GM10248 (cell line): Measurements from ENCODE around the gene FKBP9.
A peak's percentile ranks its signal among the peaks of the same experiment; 100 is the strongest.

Source experiments
- CTCF ChIA-PET: fragments of 300-600 bp; sonication (Branson Sonifier 250); formaldehyde crosslinking; extraction: SDS; loops from one replicate; lab custom pipeline; 2021; ENCODE audit warnings: antibody characterized with exemption; lab: Yijun Ruan, JAX
- POLR2A ChIA-PET: fragments of 350-650 bp; sonication (Branson Sonifier 250); formaldehyde crosslinking; extraction: SDS; loops from one replicate; lab custom pipeline; 2020; ENCODE audit warnings: antibody characterized with exemption; lab: Yijun Ruan, JAX
- DNase-seq: peaks from one replicate; pipeline ENCODE4 v3.0.0; 2012; ENCODE audit errors: extremely low spot score
- TF ChIP-seq, protein P1 (sequence below): IDR thresholded peaks from 2 replicates; pipeline ENCODE4 v1.5.1; 2012; ENCODE audit warnings: mild to moderate bottlenecking, low read depth; ENCODE audit errors: extremely low read depth, missing control alignments, control extremely low read depth

FKBP9 gene

DNA sequence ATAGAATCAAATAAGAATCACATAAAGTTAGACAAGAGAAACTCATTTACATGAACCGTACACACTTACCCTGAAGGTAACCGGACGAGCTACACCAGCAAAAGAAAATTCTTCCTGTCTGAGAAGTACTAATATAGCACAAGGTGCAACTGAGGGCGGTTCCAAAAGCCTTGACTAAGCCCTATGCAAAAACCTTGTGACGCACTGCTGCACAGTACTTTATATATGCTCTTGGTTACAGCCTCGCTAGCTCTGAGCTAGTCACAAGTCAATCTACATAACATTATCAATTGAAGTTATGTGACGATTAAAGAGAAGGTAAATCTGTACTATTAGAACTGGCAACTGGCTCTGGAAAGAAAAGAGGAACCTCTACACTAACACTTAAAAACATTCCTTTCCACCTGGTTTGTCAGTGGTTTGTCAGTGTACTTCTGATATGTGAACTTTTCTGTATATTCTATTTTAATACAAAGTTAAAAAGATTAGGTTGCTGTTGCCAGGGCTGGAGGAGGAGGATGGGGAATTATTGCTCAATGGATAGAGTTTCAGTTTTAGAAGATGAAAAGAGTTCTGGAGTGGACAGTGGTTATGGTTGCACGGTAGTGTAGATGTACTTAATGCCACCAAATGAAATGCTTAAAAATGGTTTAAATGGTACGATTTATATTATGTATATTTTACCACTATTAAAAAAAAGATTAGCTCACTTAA lies 83.7 kb downstream of the FKBP9 start:
- CTCF ChIA-PET = interaction anchor here (0.8 to 3.2 kb wide), 11 partner anchors 8 to 240 kb away, joined by 3 to 20 read pairs (median 4); partner anchors contain the start of gene NT5C3A
- POLR2A ChIA-PET = interaction anchor here (0.8 to 1.5 kb wide), 4 partner anchors 10 to 73 kb away, joined by 4 to 12 read pairs (median 4); partner anchors contain the start of gene NT5C3A
- TF ChIP-seq, protein P1, sequence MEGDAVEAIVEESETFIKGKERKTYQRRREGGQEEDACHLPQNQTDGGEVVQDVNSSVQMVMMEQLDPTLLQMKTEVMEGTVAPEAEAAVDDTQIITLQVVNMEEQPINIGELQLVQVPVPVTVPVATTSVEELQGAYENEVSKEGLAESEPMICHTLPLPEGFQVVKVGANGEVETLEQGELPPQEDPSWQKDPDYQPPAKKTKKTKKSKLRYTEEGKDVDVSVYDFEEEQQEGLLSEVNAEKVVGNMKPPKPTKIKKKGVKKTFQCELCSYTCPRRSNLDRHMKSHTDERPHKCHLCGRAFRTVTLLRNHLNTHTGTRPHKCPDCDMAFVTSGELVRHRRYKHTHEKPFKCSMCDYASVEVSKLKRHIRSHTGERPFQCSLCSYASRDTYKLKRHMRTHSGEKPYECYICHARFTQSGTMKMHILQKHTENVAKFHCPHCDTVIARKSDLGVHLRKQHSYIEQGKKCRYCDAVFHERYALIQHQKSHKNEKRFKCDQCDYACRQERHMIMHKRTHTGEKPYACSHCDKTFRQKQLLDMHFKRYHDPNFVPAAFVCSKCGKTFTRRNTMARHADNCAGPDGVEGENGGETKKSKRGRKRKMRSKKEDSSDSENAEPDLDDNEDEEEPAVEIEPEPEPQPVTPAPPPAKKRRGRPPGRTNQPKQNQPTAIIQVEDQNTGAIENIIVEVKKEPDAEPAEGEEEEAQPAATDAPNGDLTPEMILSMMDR = no peak
- DNase-seq = peak; percentile 69

DNA sequence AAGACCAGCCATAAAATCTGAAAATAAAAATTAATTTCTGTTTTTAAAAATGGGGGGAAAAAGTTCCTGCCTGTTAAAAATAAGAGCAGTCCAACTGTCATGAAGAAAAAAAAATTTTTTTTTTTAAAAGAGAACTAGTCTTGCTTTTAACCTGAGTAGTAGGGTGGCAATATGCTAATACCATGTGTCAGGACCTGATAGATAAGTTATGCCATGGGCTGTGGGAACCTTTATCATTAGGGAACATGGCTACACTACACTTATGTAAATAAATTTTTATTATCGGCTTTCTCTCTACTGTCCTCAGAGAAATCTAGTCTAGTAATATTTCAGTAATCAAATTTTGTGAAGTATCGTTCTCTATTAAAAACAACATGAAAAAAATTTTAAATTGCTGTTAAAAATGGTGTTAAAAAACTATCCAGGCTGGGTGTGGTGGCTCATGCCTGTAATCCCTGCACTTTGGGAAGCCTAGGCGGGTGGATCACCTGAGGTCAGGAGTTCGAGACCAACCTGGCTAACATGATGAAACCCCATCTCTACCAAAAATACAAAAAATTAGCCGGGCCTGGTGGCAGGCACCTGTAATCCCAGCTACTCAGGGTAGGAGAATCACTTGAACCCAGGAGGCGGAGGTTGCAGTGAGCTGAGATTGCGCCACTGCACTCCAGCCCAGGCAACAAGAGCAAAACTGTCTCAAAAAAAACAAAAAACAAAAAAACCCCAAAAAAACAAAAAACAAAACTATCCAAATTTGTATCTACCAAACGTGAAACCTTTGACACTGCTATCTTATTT lies 84.6 kb downstream of the FKBP9 start:
- POLR2A ChIA-PET = no interaction called here
- TF ChIP-seq, protein P1 = no peak
- DNase-seq = no peak
- CTCF ChIA-PET = interaction anchor here (3.1 to 3.2 kb wide), 2 partner anchors 12 to 195 kb away, joined by 9 to 20 read pairs; no protein-coding TSS in a partner anchor

DNA sequence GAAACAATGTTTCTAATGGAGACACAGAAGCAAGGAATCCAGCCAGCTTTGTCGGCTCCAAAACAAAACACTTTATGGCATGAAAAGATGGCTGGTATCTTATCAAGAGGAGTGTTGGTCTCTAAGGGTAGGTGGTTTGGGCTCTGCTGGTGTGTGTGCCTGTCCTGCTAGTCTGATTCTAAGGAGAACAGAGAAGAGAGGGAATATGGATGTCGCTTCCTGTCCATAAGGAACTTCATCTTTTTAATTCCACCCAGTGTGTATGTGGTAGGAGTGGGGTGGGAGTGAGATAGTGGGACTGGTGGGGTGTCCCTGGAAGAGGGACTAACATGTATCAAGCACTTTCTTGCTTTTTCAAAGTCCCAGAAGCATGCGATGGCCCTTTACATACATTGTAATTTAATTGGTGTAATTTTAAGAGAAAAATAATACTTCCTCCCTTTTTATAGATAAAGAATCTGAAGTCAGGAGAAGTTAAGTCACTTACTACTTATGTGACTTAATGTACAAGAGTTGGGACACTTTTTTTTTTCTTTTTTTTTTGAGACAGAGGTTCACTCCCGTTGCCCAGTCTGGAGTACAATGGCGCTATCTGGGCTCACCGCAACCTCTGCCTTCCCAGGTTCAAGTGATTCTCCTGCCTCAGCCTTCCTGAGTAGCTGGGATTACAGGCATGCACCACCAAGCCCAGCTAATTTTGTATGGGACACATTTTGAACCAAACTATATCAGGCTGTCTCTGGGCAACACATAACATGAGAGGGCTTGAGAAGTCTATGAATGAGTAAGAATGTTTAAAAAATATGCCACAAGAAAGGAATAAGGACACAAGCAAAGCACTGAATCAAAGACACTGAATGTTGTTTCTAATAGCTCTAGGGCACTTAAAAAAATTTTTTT lies 86.5 kb downstream of the FKBP9 start:
- no peak for DNase-seq
- ChIA-PET POLR2A (interaction anchor here (0.6 kb wide), 2 partner anchors 10 to 13 kb away, joined by 3 to 5 read pairs; no protein-coding TSS in a partner anchor), CTCF (interaction anchor here (1.0 to 1.3 kb wide), 4 partner anchors 15 to 243 kb away, joined by 3 to 5 read pairs (median 4); no protein-coding TSS in a partner anchor)

DNA sequence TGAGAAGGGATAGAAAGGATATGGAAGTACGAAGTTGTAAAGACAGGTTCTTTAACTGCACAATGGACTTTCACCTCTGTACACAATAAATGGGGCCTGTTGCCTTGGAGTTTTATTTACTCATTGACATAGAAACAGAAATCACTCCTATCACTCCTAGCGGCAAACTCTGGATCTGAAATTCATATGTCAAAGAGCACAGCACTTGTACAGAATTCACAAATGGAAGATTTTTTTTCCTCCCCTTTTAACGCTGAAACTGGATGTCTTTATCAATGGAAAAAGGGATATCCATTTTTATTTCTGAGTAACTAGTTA lies 87.1 kb downstream of the FKBP9 start:
- ChIA-PET CTCF (interaction anchor here (1.0 to 1.3 kb wide), 4 partner anchors 15 to 244 kb away, joined by 3 to 5 read pairs (median 4); no protein-coding TSS in a partner anchor), POLR2A (interaction anchor here (0.6 kb wide), 1 partner anchor 10 kb away, joined by 3 read pairs; no protein-coding TSS in a partner anchor)
- DNase-seq = no peak
- TF ChIP-seq, protein P1 = no peak

More for the DNA sequence above, 86.5 kb downstream of the FKBP9 start:
- TF ChIP-seq, protein P1 = no peak

DNA sequence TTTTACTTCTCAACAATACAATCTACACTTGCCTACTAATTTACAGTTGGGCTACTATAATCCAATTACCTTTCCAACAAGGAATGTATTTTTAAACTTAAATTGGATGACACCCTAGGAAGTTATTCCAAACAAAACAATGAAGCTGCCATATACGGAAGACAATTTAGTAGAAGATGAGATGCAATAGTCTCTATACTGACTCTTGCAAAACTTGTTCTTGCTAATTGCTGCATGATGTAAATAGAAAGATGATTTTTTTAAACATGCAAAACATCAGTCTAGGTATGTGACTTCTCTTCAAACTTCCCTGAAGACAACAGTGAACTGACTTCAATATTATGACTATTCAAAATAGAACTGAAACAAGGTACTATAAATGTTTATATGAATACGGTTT lies 87.7 kb downstream of the FKBP9 start:
- DNase-seq = peak; percentile 24
- CTCF ChIA-PET = interaction anchor here (1.0 to 1.3 kb wide), 2 partner anchors 16 to 62 kb away, joined by 4 to 5 read pairs; no protein-coding TSS in a partner anchor
- POLR2A ChIA-PET = no interaction called here
- TF ChIP-seq, protein P1 = no peak
